ENCODE measurements around the gene EIF4A3.

The EIF4A3 gene

DNA sequence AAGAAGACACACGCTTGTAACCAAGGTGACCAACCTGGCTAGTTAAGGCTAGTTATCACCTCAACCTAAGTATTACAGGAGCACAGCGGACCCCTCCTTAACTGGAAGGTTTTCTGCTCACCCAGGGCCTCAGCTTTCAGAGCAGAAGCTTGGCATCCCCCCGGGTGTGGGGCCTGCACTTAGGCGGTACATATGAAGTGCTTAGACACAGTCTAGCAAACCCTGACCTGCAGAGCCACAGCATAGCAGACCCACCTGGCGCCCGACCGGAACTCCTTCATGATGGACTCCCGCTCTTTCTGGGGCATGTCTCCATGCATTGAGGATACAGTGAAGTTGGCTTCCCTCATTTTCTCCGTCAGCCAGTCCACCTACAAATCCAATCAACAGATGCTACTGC lies 9.8 kb downstream of the EIF4A3 start:
- H3K4me3 ChIP-seq (ENCODE audit: low read depth, low read length): no peak overlapping the region
- TF ChIP-seq, protein P1, sequence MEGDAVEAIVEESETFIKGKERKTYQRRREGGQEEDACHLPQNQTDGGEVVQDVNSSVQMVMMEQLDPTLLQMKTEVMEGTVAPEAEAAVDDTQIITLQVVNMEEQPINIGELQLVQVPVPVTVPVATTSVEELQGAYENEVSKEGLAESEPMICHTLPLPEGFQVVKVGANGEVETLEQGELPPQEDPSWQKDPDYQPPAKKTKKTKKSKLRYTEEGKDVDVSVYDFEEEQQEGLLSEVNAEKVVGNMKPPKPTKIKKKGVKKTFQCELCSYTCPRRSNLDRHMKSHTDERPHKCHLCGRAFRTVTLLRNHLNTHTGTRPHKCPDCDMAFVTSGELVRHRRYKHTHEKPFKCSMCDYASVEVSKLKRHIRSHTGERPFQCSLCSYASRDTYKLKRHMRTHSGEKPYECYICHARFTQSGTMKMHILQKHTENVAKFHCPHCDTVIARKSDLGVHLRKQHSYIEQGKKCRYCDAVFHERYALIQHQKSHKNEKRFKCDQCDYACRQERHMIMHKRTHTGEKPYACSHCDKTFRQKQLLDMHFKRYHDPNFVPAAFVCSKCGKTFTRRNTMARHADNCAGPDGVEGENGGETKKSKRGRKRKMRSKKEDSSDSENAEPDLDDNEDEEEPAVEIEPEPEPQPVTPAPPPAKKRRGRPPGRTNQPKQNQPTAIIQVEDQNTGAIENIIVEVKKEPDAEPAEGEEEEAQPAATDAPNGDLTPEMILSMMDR (IDR thresholded peaks at IDR 0.05; ENCODE audit: insufficient read depth, low read depth, low read length, missing control alignments): no peak
- DNase-seq (ENCODE audit: low read depth): no peak

DNA sequence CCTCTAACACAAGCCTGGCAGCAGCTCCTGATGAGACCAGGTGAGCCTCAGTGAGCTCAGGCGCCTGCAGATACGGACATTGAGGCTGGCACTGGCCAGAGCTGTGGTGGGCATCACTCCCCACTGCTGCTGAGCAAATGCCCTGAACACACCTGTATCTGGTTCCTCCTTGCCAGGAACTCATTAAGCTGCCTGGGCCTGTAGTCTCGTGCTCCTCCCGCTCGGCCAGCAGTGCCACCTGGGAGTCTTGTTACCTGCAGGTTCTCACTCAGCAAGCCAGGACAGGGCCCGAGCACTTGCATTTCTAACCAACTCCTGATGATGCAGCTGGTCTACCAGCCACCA lies 13.3 kb downstream of the EIF4A3 start:
- TF ChIP-seq, protein P1 (IDR thresholded peaks at IDR 0.05; ENCODE audit: insufficient read depth, low read depth, low read length, missing control alignments): no peak
- no peak overlapping the region for H3K4me3 ChIP-seq (ENCODE audit: low read depth, low read length)
- no peak for DNase-seq (ENCODE audit: low read depth)

DNA sequence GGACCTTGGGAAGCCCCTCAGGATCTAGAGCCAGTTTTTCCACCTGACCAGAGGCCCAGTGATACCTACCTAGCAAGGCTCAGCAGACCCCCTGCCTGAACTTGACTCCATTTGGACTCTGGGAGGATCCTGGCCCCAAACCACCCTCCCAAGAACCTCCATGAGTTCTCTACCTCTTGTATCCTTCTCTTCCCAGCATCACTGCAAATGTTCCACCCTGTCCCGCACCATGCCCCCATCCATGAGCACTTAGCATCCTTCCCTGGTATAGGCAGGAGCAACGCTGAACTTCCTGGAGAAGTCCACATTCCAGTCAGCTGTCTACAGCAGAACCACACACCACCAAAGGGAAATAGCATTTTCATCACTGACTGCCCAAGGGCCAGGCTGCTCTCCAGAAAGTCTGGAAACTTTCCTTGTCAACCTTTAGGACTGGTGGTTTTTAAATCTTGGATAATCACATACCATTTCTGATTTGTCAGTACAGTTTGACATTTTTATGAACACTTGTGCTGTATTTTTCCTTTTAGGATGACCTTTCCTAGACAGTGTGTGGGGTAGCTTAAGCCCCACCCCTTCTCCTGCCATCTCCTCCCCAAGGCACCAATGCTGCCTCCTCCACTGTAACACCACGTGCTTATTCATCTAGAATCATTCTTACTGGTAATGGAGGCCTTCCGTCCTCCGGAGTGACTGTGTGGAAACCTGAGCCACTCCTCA lies 13.9 kb downstream of the EIF4A3 start:
- no peak overlapping the region for H3K4me3 ChIP-seq (ENCODE audit: low read depth, low read length)
- TF ChIP-seq, protein P1 (IDR thresholded peaks at IDR 0.05; ENCODE audit: insufficient read depth, low read depth, low read length, missing control alignments): no peak
- no peak for DNase-seq (ENCODE audit: low read depth)

DNA sequence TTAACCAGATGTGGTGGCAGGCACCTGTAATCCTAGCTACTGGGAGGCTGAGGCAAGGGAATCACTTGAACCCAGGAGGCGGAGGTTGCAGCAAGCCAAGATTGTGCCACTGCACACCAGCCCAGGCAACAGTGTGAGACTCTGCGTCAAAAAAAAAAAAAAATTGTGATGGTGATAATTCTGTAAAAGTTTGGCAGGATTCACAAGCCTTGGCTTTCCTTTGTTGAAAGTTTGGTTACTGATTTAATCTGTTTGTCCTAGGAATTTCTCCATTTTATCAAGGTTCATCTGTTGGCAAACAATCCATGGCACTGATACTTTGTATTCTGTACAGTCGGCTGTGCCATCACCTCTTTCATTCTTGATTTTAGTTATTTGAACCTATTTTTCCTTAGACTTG lies 15.9 kb downstream of the EIF4A3 start:
- TF ChIP-seq, protein P1 (IDR thresholded peaks at IDR 0.05; ENCODE audit: insufficient read depth, low read depth, low read length, missing control alignments): no peak

DNA sequence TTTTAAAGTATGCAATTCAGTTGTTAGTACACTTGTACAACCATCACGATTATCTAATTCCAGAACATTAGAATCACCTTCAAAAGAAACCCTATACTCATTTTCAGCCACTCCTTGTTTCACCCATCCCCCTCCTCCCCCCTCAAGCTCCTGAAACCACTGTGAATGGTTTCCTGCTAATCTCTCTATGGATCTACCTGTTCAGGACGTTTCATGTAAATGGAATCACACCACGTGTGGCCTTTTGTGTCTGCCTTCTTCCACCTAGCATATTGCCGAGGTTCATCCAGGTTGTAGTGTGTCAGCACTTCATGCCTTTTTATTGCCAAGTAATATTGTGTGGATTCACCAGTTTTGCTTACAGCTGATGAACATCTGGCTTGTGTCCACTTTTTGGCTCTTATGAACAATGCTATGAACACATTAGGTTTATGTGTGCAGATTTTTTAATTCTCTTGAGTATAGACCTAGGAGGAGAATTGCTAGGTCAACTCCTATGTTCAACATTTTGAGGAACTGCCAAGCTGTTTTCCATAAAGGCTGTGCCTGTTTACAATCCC lies 17.8 kb downstream of the EIF4A3 start:
- no peak overlapping the region for H3K4me3 ChIP-seq (ENCODE audit: low read depth, low read length)
- TF ChIP-seq, protein P1 (IDR thresholded peaks at IDR 0.05; ENCODE audit: insufficient read depth, low read depth, low read length, missing control alignments): no peak
- no peak for DNase-seq (ENCODE audit: low read depth)

More for the DNA sequence above, 15.9 kb downstream of the EIF4A3 start:
- H3K4me3 ChIP-seq (ENCODE audit: low read depth, low read length): no peak overlapping the region
- no peak for DNase-seq (ENCODE audit: low read depth)

DNA sequence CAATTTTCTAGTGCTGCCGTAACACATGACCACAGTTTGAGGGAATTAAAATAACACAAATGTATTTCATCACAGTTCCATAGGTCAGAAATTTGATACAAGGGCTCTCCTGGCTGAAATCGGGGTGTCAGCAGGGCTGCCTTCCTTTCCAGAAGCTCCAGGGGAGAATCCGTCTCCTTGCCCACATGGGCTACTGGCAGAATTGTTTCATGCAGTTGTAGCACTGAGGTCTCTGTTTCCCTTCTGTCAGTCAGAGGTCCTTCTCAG lies 20.5 kb downstream of the EIF4A3 start:
- TF ChIP-seq, protein P1 (IDR thresholded peaks at IDR 0.05; ENCODE audit: insufficient read depth, low read depth, low read length, missing control alignments): no peak
- no peak overlapping the region for H3K4me3 ChIP-seq (ENCODE audit: low read depth, low read length)
- no peak for DNase-seq (ENCODE audit: low read depth)
